AG09319 (cell line): Measurements from ENCODE around the gene XRCC5.

Experiments
- DNase-seq: peaks from one replicate; pipeline ENCODE4 v3.0.0-alpha.2; 2010; ENCODE audit warnings: low read depth; ENCODE audit errors: extremely low read depth
- TF ChIP-seq, protein P1 (sequence below): IDR thresholded peaks from 2 replicates; pipeline ENCODE4 v1.5.1; 2011; ENCODE audit warnings: low read depth, mild to moderate bottlenecking, inconsistent platforms, low read length, moderate library complexity

Gene XRCC5

GRCh38 chr2:216081012-216081411 is 28.1 kb upstream of the XRCC5 start:
- no peak for DNase-seq
- TF ChIP-seq, protein P1, sequence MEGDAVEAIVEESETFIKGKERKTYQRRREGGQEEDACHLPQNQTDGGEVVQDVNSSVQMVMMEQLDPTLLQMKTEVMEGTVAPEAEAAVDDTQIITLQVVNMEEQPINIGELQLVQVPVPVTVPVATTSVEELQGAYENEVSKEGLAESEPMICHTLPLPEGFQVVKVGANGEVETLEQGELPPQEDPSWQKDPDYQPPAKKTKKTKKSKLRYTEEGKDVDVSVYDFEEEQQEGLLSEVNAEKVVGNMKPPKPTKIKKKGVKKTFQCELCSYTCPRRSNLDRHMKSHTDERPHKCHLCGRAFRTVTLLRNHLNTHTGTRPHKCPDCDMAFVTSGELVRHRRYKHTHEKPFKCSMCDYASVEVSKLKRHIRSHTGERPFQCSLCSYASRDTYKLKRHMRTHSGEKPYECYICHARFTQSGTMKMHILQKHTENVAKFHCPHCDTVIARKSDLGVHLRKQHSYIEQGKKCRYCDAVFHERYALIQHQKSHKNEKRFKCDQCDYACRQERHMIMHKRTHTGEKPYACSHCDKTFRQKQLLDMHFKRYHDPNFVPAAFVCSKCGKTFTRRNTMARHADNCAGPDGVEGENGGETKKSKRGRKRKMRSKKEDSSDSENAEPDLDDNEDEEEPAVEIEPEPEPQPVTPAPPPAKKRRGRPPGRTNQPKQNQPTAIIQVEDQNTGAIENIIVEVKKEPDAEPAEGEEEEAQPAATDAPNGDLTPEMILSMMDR, result no peak

DNA sequence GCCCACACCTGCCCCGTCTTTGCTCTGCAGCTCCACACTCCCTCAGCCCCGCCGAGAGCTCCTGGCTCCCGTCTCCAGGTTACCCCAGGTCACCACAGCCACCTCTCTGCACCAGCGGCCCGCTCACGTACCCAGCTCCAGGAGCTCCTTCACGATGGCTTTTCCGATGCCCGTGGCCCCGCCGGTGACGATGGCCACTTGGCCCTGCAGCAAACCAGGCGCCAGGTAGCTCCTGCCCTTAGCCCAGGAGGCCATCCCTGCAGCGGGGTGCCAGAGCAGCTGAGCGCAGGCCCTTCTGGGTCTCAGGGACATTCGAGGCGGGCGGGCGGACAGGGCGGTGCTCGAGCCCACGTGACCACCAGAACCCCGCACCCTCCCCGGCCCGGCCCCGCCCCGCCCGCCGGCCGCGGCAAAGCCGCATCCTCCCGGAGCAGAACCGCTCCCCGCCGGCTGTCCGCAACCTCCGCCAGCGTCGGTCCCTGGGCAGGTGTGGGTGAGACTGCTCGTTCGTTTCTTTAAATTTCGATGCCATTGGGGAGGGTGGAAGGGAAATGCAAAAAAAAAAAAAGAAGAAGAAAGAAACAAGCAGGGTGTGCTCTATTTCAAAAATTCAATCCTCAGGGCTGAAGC is 27.5 kb upstream of the XRCC5 start, which contains the start of the genes PECR and TMEM169:
Gene PECR (minus strand): TSS at position 323 of the 630 bp plus-strand sequence. CDS start 68 bp downstream, at position 255.
Gene TMEM169 (plus strand): TSS at position 433 of the 630 bp plus-strand sequence. CDS start 14,045 bp downstream, outside the sequence.
- DNase-seq, result no peak
- TF ChIP-seq, protein P1, result no peak

- TF ChIP-seq, protein P1, result no peak
- DNase-seq, result no peak
These were observed 26.9 kb upstream of the XRCC5 start for GRCh38 chr2:216082117-216082711.

DNA sequence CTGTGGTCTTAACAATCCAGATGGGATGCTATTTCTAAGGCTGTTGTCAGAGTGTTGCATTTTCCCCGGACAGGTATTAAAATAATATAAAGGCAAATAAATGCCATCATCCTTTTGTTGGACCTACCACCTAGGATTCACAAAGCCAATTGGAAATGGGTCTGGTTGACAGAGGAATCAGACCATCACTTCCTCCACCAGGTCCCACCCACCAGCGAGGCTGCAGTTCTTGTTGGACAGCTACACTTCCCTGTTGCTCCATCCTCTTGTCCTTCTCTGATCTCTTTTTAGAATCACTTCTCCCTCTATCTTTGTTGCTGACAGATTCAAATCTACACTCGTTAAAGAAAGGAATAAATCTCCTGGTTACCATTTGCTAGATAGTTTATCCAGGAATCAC is 26.3 kb upstream of the XRCC5 start:
- TF ChIP-seq, protein P1, result no peak
- no peak for DNase-seq

DNA sequence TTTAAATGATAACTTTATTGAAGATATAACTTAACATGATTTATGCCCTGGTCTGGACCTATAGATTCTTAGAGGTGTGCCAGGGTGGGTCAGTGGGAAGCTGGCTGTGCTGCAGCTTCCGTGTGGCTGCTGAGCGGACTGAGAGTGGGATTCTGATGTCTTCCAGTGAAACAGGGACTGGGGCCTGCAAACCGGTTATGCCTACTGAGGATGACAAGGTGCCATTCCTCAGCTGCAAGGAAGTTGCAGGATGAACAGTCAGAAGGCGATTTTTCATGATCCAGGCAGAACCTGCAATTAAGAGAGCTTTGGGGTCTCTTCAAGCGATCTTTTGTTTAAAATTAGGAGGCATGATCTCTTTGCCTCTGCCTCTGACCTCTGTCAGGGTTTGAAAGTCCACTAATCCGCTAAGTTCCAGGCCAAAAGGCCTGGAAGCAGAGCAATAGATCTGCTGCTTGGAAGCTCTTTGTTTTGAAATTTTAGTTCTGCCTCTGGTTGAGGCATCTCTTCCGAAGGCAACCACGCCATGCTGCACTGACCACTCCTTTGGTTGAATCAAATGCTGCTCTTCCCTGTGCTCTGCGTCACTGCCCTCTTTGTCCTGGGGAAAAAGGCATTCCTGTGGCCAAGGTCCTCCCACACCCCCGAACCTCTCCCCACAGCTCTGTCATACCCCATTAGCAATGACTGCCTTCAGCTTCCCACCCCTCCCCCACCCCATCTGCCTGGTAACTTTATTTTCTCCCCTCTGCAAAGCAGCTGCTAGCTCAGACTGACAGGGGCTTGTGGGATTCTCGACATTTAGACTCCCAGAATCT is 25.5 kb upstream of the XRCC5 start:
- TF ChIP-seq, protein P1, result no peak
- DNase-seq, result no peak

DNA sequence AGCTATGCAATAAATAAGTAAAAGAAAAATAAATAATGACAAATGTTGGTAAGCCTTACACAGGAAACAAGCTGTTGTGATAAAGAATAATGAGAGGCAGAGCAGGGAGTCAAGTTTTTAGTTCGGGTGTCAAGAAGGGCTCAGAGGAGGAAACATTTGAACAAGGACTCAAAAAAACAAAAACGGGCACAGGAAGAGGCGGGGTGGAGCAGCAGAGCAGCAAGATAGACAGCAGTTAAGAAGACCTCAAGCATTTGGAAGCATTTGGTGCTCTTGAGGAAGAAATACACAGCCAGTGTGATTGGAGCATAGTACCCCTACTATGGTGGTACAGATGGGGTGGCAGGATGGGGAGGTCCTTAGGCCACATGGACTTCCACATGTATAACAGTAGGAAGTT is 24.6 kb upstream of the XRCC5 start:
- no peak for DNase-seq
- TF ChIP-seq, protein P1, result no peak
